ENCODE measurements around the gene LDLR.

The LDLR gene

GRCh38 chr19:11089254-11090013 lies at the start of gene LDLR:
Gene LDLR, plus strand, starts transcription at chr19:11089463. Its CDS starts 86 bp downstream, at chr19:11089549.
- Histone ChIP-seq H3K27ac (ENCODE audit: low read depth, low read length) (peak within 1 kb of the TSS; percentile 8), H3K4me1 (ENCODE audit: insufficient read depth, low read length) (peaks cover 41% of the 10 kb centered on the region), H3K4me3 (ENCODE audit: low read depth in 1 of 2, low read length in 2 of 2) (peak within 1 kb of the TSS; percentile 7 to 59), H3K27me3 (ENCODE audit: control insufficient read depth in 1 of 2, insufficient read depth in 2 of 2, low read length in 2 of 2) (peaks cover 0 to 5% of the 10 kb centered on the region in 2 donors), H3K36me3 (ENCODE audit: insufficient read depth, low read length) (no peaks in the 10 kb centered on the region), H3K9ac (ENCODE audit: low read length) (no peak within 1 kb of the TSS), H3K9me3 (ENCODE audit: low read length) (no peaks in the 10 kb centered on the region)

DNA sequence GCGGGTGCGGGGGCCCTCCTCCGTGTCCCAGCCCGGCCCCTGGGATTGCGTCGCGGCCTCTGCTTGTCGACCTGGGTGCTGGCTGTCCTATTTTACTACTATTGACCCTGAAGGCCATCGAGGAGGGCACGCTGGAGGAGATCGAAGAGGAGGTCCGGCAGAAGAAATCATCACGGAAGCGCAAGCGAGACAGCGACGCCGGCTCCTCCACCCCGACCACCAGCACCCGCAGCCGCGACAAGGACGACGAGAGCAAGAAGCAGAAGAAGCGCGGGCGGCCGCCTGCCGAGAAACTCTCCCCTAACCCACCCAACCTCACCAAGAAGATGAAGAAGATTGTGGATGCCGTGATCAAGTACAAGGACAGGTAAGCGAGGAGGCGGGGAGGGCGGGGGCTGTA lies 48.1 kb upstream of the LDLR start:
- Histone ChIP-seq H3K4me1 (ENCODE audit: insufficient read depth, low read length) (peaks cover 1% of the 10 kb centered on the region), H3K9ac (ENCODE audit: low read length) (no peak overlapping the region), H3K4me3 (ENCODE audit: low read depth in 1 of 2, low read length in 2 of 2) (no peak overlapping the region), H3K27ac (ENCODE audit: low read depth, low read length) (no peak overlapping the region), H3K9me3 (ENCODE audit: low read length) (no peaks in the 10 kb centered on the region), H3K27me3 (ENCODE audit: control insufficient read depth in 1 of 2, insufficient read depth in 2 of 2, low read length in 2 of 2) (no peaks in the 10 kb centered on the region), H3K36me3 (ENCODE audit: insufficient read depth, low read length) (peaks cover 44% of the 10 kb centered on the region)

- H3K27ac ChIP-seq (ENCODE audit: low read depth, low read length) = no peak overlapping the region
- H3K27me3 ChIP-seq (ENCODE audit: control insufficient read depth in 1 of 2, insufficient read depth in 2 of 2, low read length in 2 of 2) = no peaks in the 10 kb centered on the region
- H3K9ac ChIP-seq (ENCODE audit: low read length) = no peak overlapping the region
- H3K36me3 ChIP-seq (ENCODE audit: insufficient read depth, low read length) = peaks cover 37% of the 10 kb centered on the region
- no peak overlapping the region for H3K4me3 ChIP-seq (ENCODE audit: low read depth in 1 of 2, low read length in 2 of 2)
- no peaks in the 10 kb centered on the region for H3K4me1 ChIP-seq (ENCODE audit: insufficient read depth, low read length)
- no peaks in the 10 kb centered on the region for H3K9me3 ChIP-seq (ENCODE audit: low read length)
These were observed 47.2 kb upstream of the LDLR start for GRCh38 chr19:11041966-11042627.

- H3K36me3 ChIP-seq (ENCODE audit: insufficient read depth, low read length) = peaks cover 25% of the 10 kb centered on the region
- H3K27ac ChIP-seq (ENCODE audit: low read depth, low read length) = no peak overlapping the region
- H3K9ac ChIP-seq (ENCODE audit: low read length) = no peak overlapping the region
These were observed 44.8 kb upstream of the LDLR start for GRCh38 chr19:11044431-11044830.

GRCh38 chr19:11045536-11045935 lies 43.7 kb upstream of the LDLR start:
- Histone ChIP-seq H3K27me3 (ENCODE audit: control insufficient read depth in 1 of 2, insufficient read depth in 2 of 2, low read length in 2 of 2) (no peaks in the 10 kb centered on the region), H3K4me3 (ENCODE audit: low read depth in 1 of 2, low read length in 2 of 2) (no peak overlapping the region), H3K4me1 (ENCODE audit: insufficient read depth, low read length) (peaks cover 3% of the 10 kb centered on the region), H3K9ac (ENCODE audit: low read length) (no peak overlapping the region), H3K9me3 (ENCODE audit: low read length) (no peaks in the 10 kb centered on the region), H3K36me3 (ENCODE audit: insufficient read depth, low read length) (peaks cover 25% of the 10 kb centered on the region), H3K27ac (ENCODE audit: low read depth, low read length) (no peak overlapping the region)

More at GRCh38 chr19:11044431-11044830, 44.8 kb upstream of the LDLR start:
- Histone ChIP-seq H3K4me1 (ENCODE audit: insufficient read depth, low read length) (no peaks in the 10 kb centered on the region), H3K27me3 (ENCODE audit: control insufficient read depth in 1 of 2, insufficient read depth in 2 of 2, low read length in 2 of 2) (no peaks in the 10 kb centered on the region), H3K4me3 (ENCODE audit: low read depth in 1 of 2, low read length in 2 of 2) (no peak overlapping the region), H3K9me3 (ENCODE audit: low read length) (no peaks in the 10 kb centered on the region)

- H3K4me1 ChIP-seq (ENCODE audit: insufficient read depth, low read length) = peaks cover 10% of the 10 kb centered on the region
- H3K27ac ChIP-seq (ENCODE audit: low read depth, low read length) = no peak overlapping the region
- H3K4me3 ChIP-seq (ENCODE audit: low read depth in 1 of 2, low read length in 2 of 2) = no peak overlapping the region
- H3K36me3 ChIP-seq (ENCODE audit: insufficient read depth, low read length) = peaks cover 20% of the 10 kb centered on the region
- no peaks in the 10 kb centered on the region for H3K27me3 ChIP-seq (ENCODE audit: control insufficient read depth in 1 of 2, insufficient read depth in 2 of 2, low read length in 2 of 2)
- H3K9me3 ChIP-seq (ENCODE audit: low read length) = no peaks in the 10 kb centered on the region
- no peak overlapping the region for H3K9ac ChIP-seq (ENCODE audit: low read length)
These were observed 42.5 kb upstream of the LDLR start for GRCh38 chr19:11046605-11047354.

DNA sequence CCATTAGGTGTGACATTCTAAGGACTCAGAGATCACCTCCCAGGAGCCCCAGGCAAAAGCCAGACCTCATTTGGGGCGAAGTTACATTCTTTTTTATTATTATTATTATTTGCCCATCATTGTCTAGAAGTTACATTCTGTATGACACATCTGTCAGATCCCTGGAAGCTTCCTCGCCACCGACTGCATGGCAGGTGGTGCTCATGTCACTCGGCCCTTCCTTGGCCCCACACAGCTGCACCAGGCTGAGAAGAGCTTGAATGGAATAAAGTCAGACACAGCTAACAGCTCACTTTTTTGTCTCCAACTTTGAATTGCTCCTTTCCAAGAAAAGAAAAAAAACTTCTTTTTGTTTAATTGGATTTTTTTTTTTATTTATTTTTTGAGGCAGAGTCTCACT lies 41.4 kb upstream of the LDLR start:
- H3K36me3 ChIP-seq (ENCODE audit: insufficient read depth, low read length) = peaks cover 12% of the 10 kb centered on the region
- H3K9me3 ChIP-seq (ENCODE audit: low read length) = no peaks in the 10 kb centered on the region
- H3K4me1 ChIP-seq (ENCODE audit: insufficient read depth, low read length) = peaks cover 10% of the 10 kb centered on the region
- no peaks in the 10 kb centered on the region for H3K27me3 ChIP-seq (ENCODE audit: control insufficient read depth in 1 of 2, insufficient read depth in 2 of 2, low read length in 2 of 2)
- H3K27ac ChIP-seq (ENCODE audit: low read depth, low read length) = no peak overlapping the region
- H3K4me3 ChIP-seq (ENCODE audit: low read depth in 1 of 2, low read length in 2 of 2) = no peak overlapping the region
- H3K9ac ChIP-seq (ENCODE audit: low read length) = no peak overlapping the region

GRCh38 chr19:11050323-11051114 lies 38.7 kb upstream of the LDLR start:
- no peaks in the 10 kb centered on the region for H3K36me3 ChIP-seq (ENCODE audit: insufficient read depth, low read length)
- no peaks in the 10 kb centered on the region for H3K27me3 ChIP-seq (ENCODE audit: control insufficient read depth in 1 of 2, insufficient read depth in 2 of 2, low read length in 2 of 2)
- no peak overlapping the region for H3K4me3 ChIP-seq (ENCODE audit: low read depth in 1 of 2, low read length in 2 of 2)
- H3K9me3 ChIP-seq (ENCODE audit: low read length) = no peaks in the 10 kb centered on the region
- H3K4me1 ChIP-seq (ENCODE audit: insufficient read depth, low read length) = peaks cover 18% of the 10 kb centered on the region
- no peak overlapping the region for H3K9ac ChIP-seq (ENCODE audit: low read length)
- peak overlapping the region; percentile 52 for H3K27ac ChIP-seq (ENCODE audit: low read depth, low read length)

DNA sequence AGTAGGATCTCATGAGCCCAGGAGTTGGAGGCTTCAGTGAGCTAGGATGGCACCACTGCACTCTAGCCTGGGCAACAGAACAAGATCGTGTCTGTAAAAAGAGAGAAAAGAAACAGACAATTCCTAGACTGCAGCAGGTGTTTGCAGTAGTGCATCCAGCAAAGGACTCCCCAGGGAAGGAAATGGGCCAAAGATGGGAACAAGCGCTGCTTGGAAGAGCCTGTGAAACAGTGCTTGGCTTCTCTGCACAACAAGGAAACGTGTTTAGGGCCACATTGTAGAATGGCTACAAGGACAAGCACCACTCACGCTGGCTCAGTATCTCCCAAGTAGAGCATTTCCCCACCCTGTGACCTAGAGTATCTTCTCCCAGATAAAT lies 35.5 kb upstream of the LDLR start:
- Histone ChIP-seq H3K4me1 (ENCODE audit: insufficient read depth, low read length) (peaks cover 18% of the 10 kb centered on the region), H3K9me3 (ENCODE audit: low read length) (no peaks in the 10 kb centered on the region), H3K27ac (ENCODE audit: low read depth, low read length) (peak overlapping the region; percentile 34), H3K27me3 (ENCODE audit: control insufficient read depth in 1 of 2, insufficient read depth in 2 of 2, low read length in 2 of 2) (no peaks in the 10 kb centered on the region), H3K36me3 (ENCODE audit: insufficient read depth, low read length) (peaks cover 16% of the 10 kb centered on the region), H3K9ac (ENCODE audit: low read length) (no peak overlapping the region), H3K4me3 (ENCODE audit: low read depth in 1 of 2, low read length in 2 of 2) (no peak overlapping the region)

DNA sequence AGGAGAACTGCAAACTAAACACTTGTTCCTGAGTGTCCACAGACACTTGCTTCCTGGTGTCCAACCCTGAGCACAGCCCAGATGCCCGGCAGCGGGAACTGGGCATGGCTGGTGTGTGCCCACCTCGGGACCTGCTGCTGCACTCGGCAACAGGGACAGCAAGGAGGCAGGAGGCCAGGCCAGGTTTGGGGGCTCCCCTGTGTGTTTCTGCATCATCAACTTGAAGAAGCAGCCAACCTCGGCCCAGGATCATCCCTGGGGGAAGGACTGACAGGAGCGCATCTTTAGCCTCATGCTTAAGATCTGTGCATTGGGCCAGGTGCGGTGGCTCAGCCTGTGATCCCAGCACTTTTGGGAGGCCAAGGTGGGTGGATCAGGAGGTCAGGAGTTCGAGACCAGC lies 35.1 kb upstream of the LDLR start:
- no peak overlapping the region for H3K9ac ChIP-seq (ENCODE audit: low read length)
- peaks cover 16% of the 10 kb centered on the region for H3K36me3 ChIP-seq (ENCODE audit: insufficient read depth, low read length)
- no peaks in the 10 kb centered on the region for H3K27me3 ChIP-seq (ENCODE audit: control insufficient read depth in 1 of 2, insufficient read depth in 2 of 2, low read length in 2 of 2)
- peak overlapping the region; percentile 34 for H3K27ac ChIP-seq (ENCODE audit: low read depth, low read length)
- H3K9me3 ChIP-seq (ENCODE audit: low read length) = no peaks in the 10 kb centered on the region
- peaks cover 18% of the 10 kb centered on the region for H3K4me1 ChIP-seq (ENCODE audit: insufficient read depth, low read length)
- H3K4me3 ChIP-seq (ENCODE audit: low read depth in 1 of 2, low read length in 2 of 2) = no peak overlapping the region

GRCh38 chr19:11054628-11055027 lies 34.6 kb upstream of the LDLR start:
- H3K27me3 ChIP-seq (ENCODE audit: control insufficient read depth in 1 of 2, insufficient read depth in 2 of 2, low read length in 2 of 2) = no peaks in the 10 kb centered on the region
- H3K36me3 ChIP-seq (ENCODE audit: insufficient read depth, low read length) = peaks cover 16% of the 10 kb centered on the region
- no peak overlapping the region for H3K27ac ChIP-seq (ENCODE audit: low read depth, low read length)
- peaks cover 18% of the 10 kb centered on the region for H3K4me1 ChIP-seq (ENCODE audit: insufficient read depth, low read length)
- H3K9ac ChIP-seq (ENCODE audit: low read length) = no peak overlapping the region
- H3K9me3 ChIP-seq (ENCODE audit: low read length) = no peaks in the 10 kb centered on the region
- H3K4me3 ChIP-seq (ENCODE audit: low read depth in 1 of 2, low read length in 2 of 2) = no peak overlapping the region

All from muscle layer of colon (tissue), 2 donors.